ENCODE results near the gene INPP4B. TPM values are rescaled to one million over a fixed set of nuclear protein-coding genes. Genes with fewer than 3 reads are reported as not detected.

Gene INPP4B
- total and polyA plus RNA-seq, 3 donors from 2014 or later = 23.2 to 64.5 (median 55.2) TPM

GRCh38 chr4:142278663-142279062 is 567.4 kb downstream of the INPP4B start:
- H3K4me3 ChIP-seq = no peak overlapping the region
- H3K36me3 ChIP-seq (ENCODE audit: low read depth, missing control alignments) = no peaks in the 10 kb centered on the region
- no peak for DNase-seq
- no peak for TF ChIP-seq CTCF (IDR thresholded peaks at IDR 0.05)
- no peak for TF ChIP-seq POLR2A (IDR thresholded peaks at IDR 0.05)
- H3K4me1 ChIP-seq = no peaks in the 10 kb centered on the region
- no peaks in the 10 kb centered on the region for H3K27me3 ChIP-seq
- intact Hi-C loops (cut with DNase I; ENCODE audit: low total_unique reads) = no loop called here
- H3K9me3 ChIP-seq = no peaks in the 10 kb centered on the region
- no peak overlapping the region for H3K27ac ChIP-seq

GRCh38 chr4:142278171-142278570 is 567.9 kb downstream of the INPP4B start:
- Histone ChIP-seq H3K4me3 (no peak overlapping the region), H3K36me3 (ENCODE audit: low read depth, missing control alignments) (no peaks in the 10 kb centered on the region), H3K27ac (no peak overlapping the region), H3K4me1 (no peaks in the 10 kb centered on the region), H3K9me3 (no peaks in the 10 kb centered on the region), H3K27me3 (no peaks in the 10 kb centered on the region)
- no peak for TF ChIP-seq CTCF (IDR thresholded peaks at IDR 0.05)
- TF ChIP-seq POLR2A (IDR thresholded peaks at IDR 0.05) = no peak
- WGBS, 2 donors = 91 to 97% methylated on average over 1 of the region's 1 CpG
- DNase-seq = no peak
- intact Hi-C loops (cut with DNase I; ENCODE audit: low total_unique reads) = no loop called here

GRCh38 chr4:142274137-142274536 is 572.0 kb downstream of the INPP4B start:
- no peaks in the 10 kb centered on the region for H3K27me3 ChIP-seq
- 92 to 98% methylated on average over 1 of the region's 1 CpG for WGBS, 2 donors
- H3K4me1 ChIP-seq = no peaks in the 10 kb centered on the region
- no peaks in the 10 kb centered on the region for H3K9me3 ChIP-seq
- H3K27ac ChIP-seq = no peak overlapping the region
- H3K36me3 ChIP-seq (ENCODE audit: low read depth, missing control alignments) = no peaks in the 10 kb centered on the region
- intact Hi-C loops (cut with DNase I; ENCODE audit: low total_unique reads) = no loop called here
- H3K4me3 ChIP-seq = no peak overlapping the region
- no peak for TF ChIP-seq POLR2A (IDR thresholded peaks at IDR 0.05)
- TF ChIP-seq CTCF (IDR thresholded peaks at IDR 0.05) = no peak
- no peak for DNase-seq

GRCh38 chr4:142272452-142272851 is 573.6 kb downstream of the INPP4B start:
- no peaks in the 10 kb centered on the region for H3K9me3 ChIP-seq
- no peak for DNase-seq
- H3K27me3 ChIP-seq = no peaks in the 10 kb centered on the region
- no peaks in the 10 kb centered on the region for H3K4me1 ChIP-seq
- no peak for TF ChIP-seq CTCF (IDR thresholded peaks at IDR 0.05)
- no peak for TF ChIP-seq POLR2A (IDR thresholded peaks at IDR 0.05)
- intact Hi-C loops (cut with DNase I; ENCODE audit: low total_unique reads) = no loop called here
- no peak overlapping the region for H3K27ac ChIP-seq
- no peaks in the 10 kb centered on the region for H3K36me3 ChIP-seq (ENCODE audit: low read depth, missing control alignments)
- no peak overlapping the region for H3K4me3 ChIP-seq

GRCh38 chr4:142271832-142272231 is 574.3 kb downstream of the INPP4B start:
- no peak overlapping the region for H3K4me3 ChIP-seq
- H3K27ac ChIP-seq = no peak overlapping the region
- H3K9me3 ChIP-seq = no peaks in the 10 kb centered on the region
- TF ChIP-seq POLR2A (IDR thresholded peaks at IDR 0.05) (no peak), CTCF (IDR thresholded peaks at IDR 0.05) (no peak)
- intact Hi-C loops (cut with DNase I; ENCODE audit: low total_unique reads) = no loop called here
- no peaks in the 10 kb centered on the region for H3K27me3 ChIP-seq
- 55% methylated on average over 3 of the region's 3 CpGs for WGBS, 2 donors
- H3K4me1 ChIP-seq = no peaks in the 10 kb centered on the region
- no peaks in the 10 kb centered on the region for H3K36me3 ChIP-seq (ENCODE audit: low read depth, missing control alignments)
- no peak for DNase-seq

Measured in testis (tissue), 3 donors.